ENCODE data around the gene MTG2.

- TF ChIP-seq, protein P1, sequence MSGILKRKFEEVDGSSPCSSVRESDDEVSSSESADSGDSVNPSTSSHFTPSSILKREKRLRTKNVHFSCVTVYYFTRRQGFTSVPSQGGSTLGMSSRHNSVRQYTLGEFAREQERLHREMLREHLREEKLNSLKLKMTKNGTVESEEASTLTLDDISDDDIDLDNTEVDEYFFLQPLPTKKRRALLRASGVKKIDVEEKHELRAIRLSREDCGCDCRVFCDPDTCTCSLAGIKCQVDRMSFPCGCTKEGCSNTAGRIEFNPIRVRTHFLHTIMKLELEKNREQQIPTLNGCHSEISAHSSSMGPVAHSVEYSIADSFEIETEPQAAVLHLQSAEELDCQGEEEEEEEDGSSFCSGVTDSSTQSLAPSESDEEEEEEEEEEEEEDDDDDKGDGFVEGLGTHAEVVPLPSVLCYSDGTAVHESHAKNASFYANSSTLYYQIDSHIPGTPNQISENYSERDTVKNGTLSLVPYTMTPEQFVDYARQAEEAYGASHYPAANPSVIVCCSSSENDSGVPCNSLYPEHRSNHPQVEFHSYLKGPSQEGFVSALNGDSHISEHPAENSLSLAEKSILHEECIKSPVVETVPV (CRISPR knock-in tag; IDR thresholded peaks at IDR 0.05): no peak
- TF ChIP-seq ZFP3 (CRISPR knock-in tag; IDR thresholded peaks at IDR 0.05) (no peak), ESRRG (CRISPR knock-in tag; IDR thresholded peaks at IDR 0.05) (no peak)
Measured at GRCh38 chr20:62159052-62159451, 23.8 kb upstream of the MTG2 start.
